ENCODE data around the gene OVCA2.

DNA sequence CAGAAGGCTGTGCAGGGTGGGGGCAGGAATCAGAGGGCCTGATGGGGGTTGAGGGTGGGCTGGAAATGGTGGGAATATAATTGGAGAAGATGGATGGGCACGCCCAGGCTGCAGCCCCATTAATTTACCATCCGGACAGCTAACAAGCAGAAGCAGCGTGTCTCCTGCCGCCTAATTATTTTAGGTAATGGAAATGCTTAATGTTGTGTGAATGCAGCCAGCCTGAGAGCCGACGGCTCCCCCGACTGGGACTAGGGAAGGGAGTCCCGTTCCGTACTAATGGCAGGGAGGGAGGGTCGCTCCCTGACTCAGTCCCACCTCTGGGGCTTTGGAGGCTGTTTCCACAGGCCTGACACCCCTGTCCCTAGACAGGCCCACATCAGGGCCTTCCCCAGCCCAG, 4.7 kb upstream of the OVCA2 start:
- TF ChIP-seq, protein P1, sequence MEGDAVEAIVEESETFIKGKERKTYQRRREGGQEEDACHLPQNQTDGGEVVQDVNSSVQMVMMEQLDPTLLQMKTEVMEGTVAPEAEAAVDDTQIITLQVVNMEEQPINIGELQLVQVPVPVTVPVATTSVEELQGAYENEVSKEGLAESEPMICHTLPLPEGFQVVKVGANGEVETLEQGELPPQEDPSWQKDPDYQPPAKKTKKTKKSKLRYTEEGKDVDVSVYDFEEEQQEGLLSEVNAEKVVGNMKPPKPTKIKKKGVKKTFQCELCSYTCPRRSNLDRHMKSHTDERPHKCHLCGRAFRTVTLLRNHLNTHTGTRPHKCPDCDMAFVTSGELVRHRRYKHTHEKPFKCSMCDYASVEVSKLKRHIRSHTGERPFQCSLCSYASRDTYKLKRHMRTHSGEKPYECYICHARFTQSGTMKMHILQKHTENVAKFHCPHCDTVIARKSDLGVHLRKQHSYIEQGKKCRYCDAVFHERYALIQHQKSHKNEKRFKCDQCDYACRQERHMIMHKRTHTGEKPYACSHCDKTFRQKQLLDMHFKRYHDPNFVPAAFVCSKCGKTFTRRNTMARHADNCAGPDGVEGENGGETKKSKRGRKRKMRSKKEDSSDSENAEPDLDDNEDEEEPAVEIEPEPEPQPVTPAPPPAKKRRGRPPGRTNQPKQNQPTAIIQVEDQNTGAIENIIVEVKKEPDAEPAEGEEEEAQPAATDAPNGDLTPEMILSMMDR (IDR thresholded peaks at IDR 0.05): no peak
- TF ChIP-seq POLR2AphosphoS5 (IDR thresholded peaks at IDR 0.05): no peak
- TF ChIP-seq POLR2A (IDR thresholded peaks at IDR 0.05): no peak
- TF ChIP-seq EP300 (IDR thresholded peaks at IDR 0.05): no peak

Measured in stomach (tissue), 4 donors.